NCI-H748 (cell line): ENCODE measurements around the gene TMEM200A.

ENCODE experiments used
- DNase-seq: peaks from one replicate; lab custom pipeline; 2025; ENCODE audit not compliant: unreplicated experiment; lab: John Stamatoyannopoulos, UW

TMEM200A gene

GRCh38 chr6:130377371-130377770, 11.6 kb downstream of the TMEM200A start:
- DNase-seq, result no peak

GRCh38 chr6:130377915-130378314, 12.1 kb downstream of the TMEM200A start:
- no peak for DNase-seq

GRCh38 chr6:130379223-130379622, 13.4 kb downstream of the TMEM200A start:
- DNase-seq, result no peak

- no peak for DNase-seq
Observed at GRCh38 chr6:130381012-130381411, 15.2 kb downstream of the TMEM200A start.

GRCh38 chr6:130381459-130382380, 15.9 kb downstream of the TMEM200A start:
- DNase-seq, result no peak

- DNase-seq, result no peak
Observed at GRCh38 chr6:130382872-130383490, 17.2 kb downstream of the TMEM200A start.

- DNase-seq, result no peak
Observed at GRCh38 chr6:130385064-130385695, 19.4 kb downstream of the TMEM200A start.

- DNase-seq, result no peak
Observed at GRCh38 chr6:130389142-130389541, 23.3 kb downstream of the TMEM200A start.

GRCh38 chr6:130390890-130391289, 25.1 kb downstream of the TMEM200A start:
- no peak for DNase-seq

GRCh38 chr6:130393306-130393705, 27.5 kb downstream of the TMEM200A start:
- DNase-seq, result no peak

GRCh38 chr6:130394246-130394645, 28.4 kb downstream of the TMEM200A start:
- no peak for DNase-seq

- DNase-seq, result no peak
Observed at GRCh38 chr6:130395164-130395563, 29.3 kb downstream of the TMEM200A start.

- no peak for DNase-seq
Observed at GRCh38 chr6:130396722-130397121, 30.9 kb downstream of the TMEM200A start.

- DNase-seq, result no peak
Observed at GRCh38 chr6:130405549-130405948, 39.7 kb downstream of the TMEM200A start.

- DNase-seq, result no peak
Observed at GRCh38 chr6:130407032-130407431, 41.2 kb downstream of the TMEM200A start.

- DNase-seq, result no peak
Observed at GRCh38 chr6:130409418-130410100, 43.7 kb downstream of the TMEM200A start.

GRCh38 chr6:130411481-130411880, 45.7 kb downstream of the TMEM200A start:
- DNase-seq, result no peak

- no peak for DNase-seq
Observed at GRCh38 chr6:130412556-130413290, 46.9 kb downstream of the TMEM200A start.

- DNase-seq, result no peak
Observed at GRCh38 chr6:130417951-130418350, 52.1 kb downstream of the TMEM200A start.

- no peak for DNase-seq
Observed at GRCh38 chr6:130420911-130421310, 55.1 kb downstream of the TMEM200A start.

- no peak for DNase-seq
Observed at GRCh38 chr6:130421585-130421984, 55.8 kb downstream of the TMEM200A start.
